HEK293 (cell line): ENCODE measurements around the gene SLC37A4.
"Not testable (repeated sequence)": the region's sequence is repeated elsewhere in the genome, so short reads cannot be mapped to it uniquely, and the experiment has no call there.

Source experiments
- CTCF ChIP-seq: fragments of 450-650 bp; formaldehyde crosslinking; IDR thresholded peaks from 2 replicates; pipeline ENCODE4 v1.5.1; 2016; ENCODE audit warnings: missing biosample characterization, missing genetic modification characterization
- ZNF423 ChIP-seq: fragments of 450-650 bp; formaldehyde crosslinking; IDR thresholded peaks from 2 replicates; pipeline ENCODE4 v1.5.1; 2016; ENCODE audit warnings: missing biosample characterization, missing genetic modification characterization

DNA sequence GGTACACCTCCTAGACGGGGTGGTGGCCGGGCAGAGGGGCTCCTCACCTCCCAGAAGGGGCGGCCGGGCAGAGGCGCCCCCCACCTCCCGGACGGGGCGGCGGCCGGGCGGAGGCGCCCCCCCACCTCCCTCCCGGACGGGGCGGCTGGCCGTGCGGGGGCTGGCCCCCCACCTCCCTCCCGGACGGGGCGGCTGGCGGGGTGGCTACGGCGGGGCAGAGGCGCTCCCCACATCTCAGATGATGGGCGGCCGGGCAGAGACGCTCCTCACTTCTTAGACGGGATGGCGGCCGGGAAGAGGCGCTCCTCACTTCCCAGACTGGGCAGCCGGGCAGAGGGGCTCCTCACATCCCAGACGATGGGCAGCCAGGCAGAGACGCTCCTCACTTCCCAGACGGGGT, 28.5 kb upstream of the SLC37A4 start:
- not testable (repeated sequence) for TF ChIP-seq CTCF, ZNF423 (tag by site-specific recombination)
